Gastrocnemius medialis (tissue), 4 donors: ENCODE data around the gene GAPDH. TPM values are rescaled to one million over a fixed set of nuclear protein-coding genes. Genes with fewer than 3 reads are reported as not detected.

Experiments
- ATAC-seq, 2 donors: fragments of 150-250 bp; one replicate each; pipeline ENCODE4 v1.9.1; 2016
- DNase-seq, 2 donors: peaks; one replicate each; pipeline ENCODE4 v3.0.0-alpha.2; 2019
- H3K27ac ChIP-seq, 4 donors: fragments of 200-600 bp; sonication (generic); 1 replicate in 1 of 4; 2 replicates in 3 of 4; pipeline ENCODE4 v1.5.1; 2016 to 2018; ENCODE audit warnings: mild to moderate bottlenecking in 2 of 4, moderate library complexity in 1 of 4
- H3K27me3 ChIP-seq, 3 donors: fragments of 200-600 bp; sonication (generic) in 2 of 3; 1 replicate in 1 of 3; 2 replicates in 2 of 3; pipeline versions ENCODE4 v1.5.1 to v1.6.0; 2016 to 2019; ENCODE audit warnings: mild to moderate bottlenecking in 1 of 3, moderate library complexity in 1 of 3
- H3K36me3 ChIP-seq, 2 donors: fragments of 200-600 bp; sonication (generic) in 1 of 2; one replicate each; pipeline ENCODE4 v1.5.1; 2017 to 2018
- H3K4me1 ChIP-seq, 2 donors: fragments of 200-600 bp; sonication (generic) in 1 of 2; one replicate each; pipeline ENCODE4 v1.5.1; 2016 to 2017; ENCODE audit warnings: mild to moderate bottlenecking in 2 of 2
- H3K4me3 ChIP-seq, 4 donors: fragments of 200-600 bp; sonication (generic) in 3 of 4; 1 replicate in 1 of 4; 2 replicates in 3 of 4; pipeline ENCODE4 v1.5.1; 2016 to 2019; ENCODE audit warnings: mild to moderate bottlenecking in 2 of 4
- H3K9me3 ChIP-seq, 3 donors: fragments of 200-600 bp; sonication (generic) in 2 of 3; 1 replicate in 1 of 3; 2 replicates in 2 of 3; pipeline ENCODE4 v1.5.1; 2016 to 2019
- POLR2A ChIP-seq, 2 donors: fragments of 450-650 bp; IDR thresholded peaks; one replicate each; pipeline ENCODE4 v1.6.1; 2017; ENCODE audit warnings: antibody characterized with exemption in 2 of 2, mild to moderate bottlenecking in 2 of 2, moderate library complexity in 2 of 2
- in situ Hi-C, 4 donors: fragments of 200-750 bp; cut with MboI; loops; one replicate each; pipeline versions ENCODE4 v1.15.0 to v1.8.0; 2017; ENCODE audit warnings: low sequenced_read_pairs in 4 of 4
- intact Hi-C: fragments of 100-400 bp; cut with DNase I; formaldehyde crosslinking; loops from one replicate; pipeline ENCODE4 v1.15.1; 2023; ENCODE audit warnings: low total_unique reads
- total RNA-seq, 4 donors: library from RNA; depleted of rRNA; stranded (reverse); fragments of >200 nt; gene quantifications; one replicate each; pipeline versions ENCODE4 v1.1.0 to v1.2.3, GENCODE V29; 2016
- TF ChIP-seq, protein P1 (sequence below), 5 experiments: fragments of 450-650 bp in 3 of 5; fragments of 200-600 bp in 2 of 5; sonication (generic) in 2 of 5; IDR thresholded peaks in 4 of 5; conservative IDR thresholded peaks in 1 of 5; 1 replicate in 4 of 5; 2 replicates in 1 of 5; pipeline ENCODE4 v1.5.1; 2016 to 2019; ENCODE audit warnings: antibody characterized with exemption in 5 of 5, mild to moderate bottlenecking in 3 of 5, moderate library complexity in 3 of 5

Gene GAPDH
- total RNA-seq, 4 donors from 2014 or later, result 11,241 to 15,891 (median 13,472) TPM

DNA sequence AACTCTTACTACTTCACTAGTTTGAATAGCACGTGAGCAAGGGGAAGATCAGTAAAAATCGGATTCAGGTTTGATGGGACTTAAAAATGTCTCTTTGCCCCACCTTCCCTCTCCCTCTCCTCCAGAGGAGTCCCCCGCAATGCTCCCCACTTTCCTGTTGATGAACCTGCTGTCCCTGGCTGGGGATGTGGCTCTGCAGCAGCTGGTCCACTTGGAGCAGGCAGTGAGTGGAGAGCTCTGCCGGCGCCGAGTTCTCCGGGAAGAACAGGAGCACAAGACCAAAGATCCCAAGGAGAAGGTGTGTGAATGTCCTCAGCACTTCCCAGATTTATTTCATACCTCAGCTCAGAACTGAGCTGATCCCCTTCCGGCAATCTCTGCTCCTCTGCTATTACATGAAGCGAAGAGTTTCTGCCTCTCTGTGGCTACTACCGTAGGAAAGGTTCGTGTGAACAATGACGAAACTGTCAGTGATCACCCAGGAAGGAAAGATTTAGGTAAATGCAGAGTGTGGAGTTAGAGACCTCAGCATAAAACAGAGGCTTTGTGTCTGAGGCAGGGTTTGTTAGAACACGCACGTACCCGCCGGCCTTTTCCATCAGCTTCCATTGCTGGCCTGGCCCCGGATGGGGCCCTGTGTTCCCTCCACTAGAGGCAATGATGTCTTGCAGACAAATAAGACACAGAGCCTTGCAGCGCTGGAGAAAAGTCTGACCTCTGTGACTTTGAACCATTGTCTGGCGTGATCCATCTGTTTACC is 7.4 kb upstream of the GAPDH start:
- in situ Hi-C loops (loop anchor here in 1 of 4 donors (25.0 kb wide), 1 partner anchor 115 kb away; no protein-coding TSS in a partner anchor), intact Hi-C loops (no loop called here)
- DNase-seq (no peak), ATAC-seq (no peak)
- peaks cover 3 to 4% of the 10 kb centered on the region in 2 donors for H3K4me1 ChIP-seq
- no peak overlapping the region for H3K4me3 ChIP-seq
- peaks cover 0 to 95% of the 10 kb centered on the region in 2 donors for H3K36me3 ChIP-seq
- TF ChIP-seq, protein P1, sequence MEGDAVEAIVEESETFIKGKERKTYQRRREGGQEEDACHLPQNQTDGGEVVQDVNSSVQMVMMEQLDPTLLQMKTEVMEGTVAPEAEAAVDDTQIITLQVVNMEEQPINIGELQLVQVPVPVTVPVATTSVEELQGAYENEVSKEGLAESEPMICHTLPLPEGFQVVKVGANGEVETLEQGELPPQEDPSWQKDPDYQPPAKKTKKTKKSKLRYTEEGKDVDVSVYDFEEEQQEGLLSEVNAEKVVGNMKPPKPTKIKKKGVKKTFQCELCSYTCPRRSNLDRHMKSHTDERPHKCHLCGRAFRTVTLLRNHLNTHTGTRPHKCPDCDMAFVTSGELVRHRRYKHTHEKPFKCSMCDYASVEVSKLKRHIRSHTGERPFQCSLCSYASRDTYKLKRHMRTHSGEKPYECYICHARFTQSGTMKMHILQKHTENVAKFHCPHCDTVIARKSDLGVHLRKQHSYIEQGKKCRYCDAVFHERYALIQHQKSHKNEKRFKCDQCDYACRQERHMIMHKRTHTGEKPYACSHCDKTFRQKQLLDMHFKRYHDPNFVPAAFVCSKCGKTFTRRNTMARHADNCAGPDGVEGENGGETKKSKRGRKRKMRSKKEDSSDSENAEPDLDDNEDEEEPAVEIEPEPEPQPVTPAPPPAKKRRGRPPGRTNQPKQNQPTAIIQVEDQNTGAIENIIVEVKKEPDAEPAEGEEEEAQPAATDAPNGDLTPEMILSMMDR (IDR thresholded peaks at IDR 0.05 in 4 of 5, conservative IDR thresholded peaks at IDR 0.05 in 1 of 5), result no peak
- no peak for TF ChIP-seq POLR2A (IDR thresholded peaks at IDR 0.05)
- H3K27me3 ChIP-seq, result no peaks in the 10 kb centered on the region
- H3K27ac ChIP-seq, result no peak overlapping the region
- H3K9me3 ChIP-seq, result no peaks in the 10 kb centered on the region

DNA sequence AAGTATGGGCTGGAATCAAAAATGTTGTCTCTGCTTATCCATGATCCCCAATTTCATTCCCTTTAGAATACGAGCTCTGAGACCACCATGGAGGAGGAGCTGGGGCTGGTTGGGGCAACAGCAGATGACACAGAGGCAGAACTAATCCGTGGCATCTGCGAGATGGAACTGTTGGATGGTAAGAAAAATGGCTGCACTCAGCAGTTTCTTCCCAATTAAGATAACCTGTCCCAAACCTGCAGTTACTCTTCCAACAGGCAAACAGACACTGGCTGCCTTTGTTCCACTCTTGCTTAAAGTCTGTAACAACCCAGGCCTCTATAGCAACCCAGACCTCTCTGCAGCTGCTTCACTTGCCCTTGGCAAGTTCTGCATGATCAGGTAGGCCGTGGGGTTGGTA is 6.6 kb upstream of the GAPDH start:
- Histone ChIP-seq H3K36me3 (peaks cover 0 to 87% of the 10 kb centered on the region in 2 donors), H3K27me3 (no peaks in the 10 kb centered on the region), H3K4me1 (peaks cover 11% of the 10 kb centered on the region in 2 donors), H3K27ac (no peak overlapping the region), H3K9me3 (no peaks in the 10 kb centered on the region), H3K4me3 (no peak overlapping the region)
- no peak for DNase-seq
- ATAC-seq, result no peak
- intact Hi-C loops, result no loop called here
- in situ Hi-C loops, result loop anchor here in 1 of 4 donors (25.0 kb wide), 1 partner anchor 115 kb away; no protein-coding TSS in a partner anchor
- TF ChIP-seq POLR2A (IDR thresholded peaks at IDR 0.05), result no peak
- TF ChIP-seq, protein P1 (IDR thresholded peaks at IDR 0.05 in 4 of 5, conservative IDR thresholded peaks at IDR 0.05 in 1 of 5), result no peak

DNA sequence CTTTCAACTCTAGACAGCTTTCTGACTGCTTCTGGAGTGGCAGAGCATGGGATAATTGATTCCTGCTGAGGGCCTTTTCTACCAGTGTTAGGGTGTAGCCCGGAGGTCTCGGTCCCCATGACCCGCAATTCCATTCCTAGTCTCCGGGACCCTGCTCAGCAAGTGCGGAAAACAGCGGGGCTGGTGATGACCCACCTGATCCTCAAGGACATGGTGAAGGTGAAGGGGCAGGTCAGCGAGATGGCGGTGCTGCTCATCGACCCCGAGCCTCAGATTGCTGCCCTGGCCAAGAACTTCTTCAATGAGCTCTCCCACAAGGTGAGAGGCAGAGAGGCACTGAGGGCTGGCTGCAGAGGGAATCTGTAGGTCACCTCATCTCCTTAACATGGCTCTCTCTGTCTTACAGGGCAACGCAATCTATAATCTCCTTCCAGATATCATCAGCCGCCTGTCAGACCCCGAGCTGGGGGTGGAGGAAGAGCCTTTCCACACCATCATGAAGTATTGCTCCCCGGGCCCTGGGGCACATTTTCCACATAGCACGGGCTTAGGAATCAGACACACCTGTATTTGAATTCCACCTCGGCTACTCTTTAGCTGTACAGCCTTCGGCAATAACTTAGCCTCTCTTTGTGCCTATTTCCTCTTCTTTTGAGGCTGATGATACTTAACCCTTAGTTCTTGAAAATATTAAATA is 5.6 kb upstream of the GAPDH start:
- in situ Hi-C loops, result loop anchor here in 1 of 4 donors (25.0 kb wide), 1 partner anchor 116 kb away; no protein-coding TSS in a partner anchor
- H3K27ac ChIP-seq, result no peak overlapping the region

DNA sequence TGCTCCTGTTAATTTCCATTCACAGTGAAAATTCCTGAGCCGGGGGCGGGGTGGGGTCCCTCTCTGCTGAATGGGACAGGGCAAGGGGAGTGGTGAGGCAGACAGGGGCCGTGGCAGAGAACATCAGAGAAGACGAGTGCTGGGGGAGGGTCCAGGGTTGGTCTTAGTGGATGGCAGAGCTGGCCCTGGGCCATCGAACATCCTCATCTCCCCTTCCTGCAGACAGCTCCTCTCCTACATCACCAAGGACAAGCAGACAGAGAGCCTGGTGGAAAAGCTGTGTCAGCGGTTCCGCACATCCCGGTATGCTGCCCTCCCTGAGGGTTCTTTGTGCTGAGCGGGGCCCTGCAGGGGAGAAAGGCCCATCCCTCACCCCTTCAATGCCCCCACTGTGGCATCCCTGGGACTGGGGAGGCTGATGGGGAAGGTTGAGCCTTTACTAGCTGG is 5.0 kb upstream of the GAPDH start:
- Histone ChIP-seq H3K4me3 (no peak overlapping the region), H3K4me1 (peaks cover 20 to 22% of the 10 kb centered on the region in 2 donors), H3K27ac (no peak overlapping the region), H3K36me3 (peaks cover 0 to 71% of the 10 kb centered on the region in 2 donors), H3K9me3 (no peaks in the 10 kb centered on the region), H3K27me3 (no peaks in the 10 kb centered on the region)
- intact Hi-C loops (no loop called here), in situ Hi-C loops (loop anchor here in 1 of 4 donors (25.0 kb wide), 1 partner anchor 117 kb away; no protein-coding TSS in a partner anchor)
- ATAC-seq (no peak), DNase-seq (no peak)
- TF ChIP-seq, protein P1 (IDR thresholded peaks at IDR 0.05 in 4 of 5, conservative IDR thresholded peaks at IDR 0.05 in 1 of 5), result no peak
- no peak for TF ChIP-seq POLR2A (IDR thresholded peaks at IDR 0.05)

More for the DNA sequence above, 5.6 kb upstream of the GAPDH start:
- ATAC-seq (no peak), DNase-seq (no peak)
- intact Hi-C loops, result no loop called here
- H3K4me1 ChIP-seq, result peaks cover 20% of the 10 kb centered on the region in 2 donors
- H3K36me3 ChIP-seq, result peaks cover 0 to 77% of the 10 kb centered on the region in 2 donors
- no peaks in the 10 kb centered on the region for H3K9me3 ChIP-seq
- TF ChIP-seq POLR2A (IDR thresholded peaks at IDR 0.05), result no peak
- H3K27me3 ChIP-seq, result no peaks in the 10 kb centered on the region
- H3K4me3 ChIP-seq, result no peak overlapping the region
